Ovary (tissue), 9 donors: ENCODE measurements around the gene DPYSL4. TPM values are rescaled to one million over a fixed set of nuclear protein-coding genes. Genes with fewer than 3 reads are reported as not detected.

Source experiments
- DNase-seq, 5 donors: peaks; one replicate each; pipeline ENCODE4 v3.0.0-alpha.2; 2019 to 2020
- H3K27ac ChIP-seq, 2 donors: fragments of 200-600 bp; one replicate each; pipeline versions ENCODE4 v1.5.1 to v1.8.0; 2019 to 2022
- H3K27me3 ChIP-seq: fragments of 200-600 bp; one replicate; pipeline ENCODE4 v1.8.0; 2022
- H3K36me3 ChIP-seq: fragments of 200-600 bp; sonication (generic); one replicate; pipeline ENCODE4 v1.5.1; 2019
- H3K4me1 ChIP-seq: one replicate; pipeline ENCODE4 v1.8.1; 2013; ENCODE audit warnings: mild to moderate bottlenecking, moderate library complexity; ENCODE audit not compliant: insufficient read depth
- H3K4me3 ChIP-seq: fragments of 200-600 bp; sonication (generic); one replicate; pipeline ENCODE4 v1.5.1; 2017
- H3K9me3 ChIP-seq, 2 donors: fragments of 200-600 bp in 1 of 2; sonication (generic) in 1 of 2; one replicate each; pipeline versions ENCODE4 v1.5.1 to v1.8.1; 2013 to 2019; ENCODE audit warnings: mild to moderate bottlenecking in 1 of 2, moderate library complexity in 1 of 2
- EP300 ChIP-seq: sonication (generic); formaldehyde crosslinking; IDR thresholded peaks from one replicate; pipeline ENCODE4 v1.6.1; 2017; ENCODE audit warnings: antibody characterized with exemption
- POLR2A ChIP-seq: fragments of 450-650 bp; IDR thresholded peaks from one replicate; pipeline ENCODE4 v1.6.1; 2017; ENCODE audit warnings: antibody characterized with exemption, mild to moderate bottlenecking, moderate library complexity
- whole genome bisulfite sequencing, 3 donors: extraction: QIAGEN DNeasy Blood & Tissue Kit in 1 of 3; methylation state at CpG; one replicate each; pipeline versions ENCODE4 v1.1.5 to v1.1.7; 2013 to 2017; 5-methylcytosine and 5-hydroxymethylcytosine counted together
- intact Hi-C, 4 donors: fragments of 100-400 bp; cut with DNase I; formaldehyde crosslinking; loops; one replicate each; pipeline versions ENCODE4 v1.11.0 to v1.15.1; 2022 to 2023
- polyA plus RNA-seq, 2 donors: library from polyadenylated mRNA; stranded (reverse); fragments of 200-250 nt in 1 of 2; fragments of 350-450 nt in 1 of 2; fragmentation: Illumina TruSeq in 1 of 2; extraction: RNeasy Lipid Tissue Mini Kit (QIAGEN cat#74804) in 1 of 2; gene quantifications; one replicate each; pipeline ENCODE4 v1.2.3, GENCODE V29; 2013 to 2014
- total RNA-seq, 7 donors: library from RNA; depleted of rRNA in 2 of 7; stranded (reverse); fragments of >200 nt in 2 of 7; fragmentation: NEBNext Ultra II Directional in 3 of 7; extraction: Animal tissue kit (Norgen Biotek cat#: 25700) in 3 of 7; gene quantifications; one replicate each; pipeline versions ENCODE4 v1.1.0 to v1.2.4, GENCODE V29; 2016 to 2023
- TF ChIP-seq, protein P1 (sequence below), 3 donors: fragments of 450-650 bp in 2 of 3; fragments of 200-600 bp in 1 of 3; IDR thresholded peaks; one replicate each; pipeline versions ENCODE4 v1.5.1 to v1.8.0; 2016 to 2022; ENCODE audit warnings: antibody characterized with exemption in 3 of 3, mild to moderate bottlenecking in 1 of 3
- donor health status: DM: no; HTN: no; CAD: no; lungs with moderate emphysema.
- donor health status: DM: no; HTN: no; CAD: no.
- donor health status: Bipolar disorder and iron deficiency.
- donor health status: DM: yes; HTN: yes; CAD: no.
- donor health status: DM: no; HTN: no; CAD: no.
- donor health status: DM: yes; HTN: yes; CAD: no.

Gene DPYSL4
- total and polyA plus RNA-seq, 9 donors: 0.27 to 7.0 (median 1.7) TPM

DNA sequence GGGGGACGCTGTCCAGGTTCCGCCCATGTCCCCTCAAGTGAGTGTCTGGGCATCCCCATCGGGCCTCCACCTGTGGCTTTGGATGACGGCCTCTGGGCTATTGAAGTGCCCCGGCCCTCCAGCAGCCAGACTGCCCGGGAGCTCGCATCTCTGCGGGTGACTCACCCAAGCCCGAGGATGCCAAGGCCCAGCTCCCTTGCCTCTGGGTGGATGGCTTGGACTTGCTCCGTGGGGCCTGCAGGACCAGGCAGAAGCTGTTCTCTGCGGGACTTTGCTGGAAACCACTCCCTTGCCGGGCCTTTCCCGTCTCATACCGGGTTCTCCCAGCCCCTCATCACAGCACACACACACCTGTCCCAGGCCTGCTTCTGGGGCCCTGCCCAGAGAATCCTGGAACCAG, 22.4 kb downstream of the DPYSL4 start:
- TF ChIP-seq, protein P1, sequence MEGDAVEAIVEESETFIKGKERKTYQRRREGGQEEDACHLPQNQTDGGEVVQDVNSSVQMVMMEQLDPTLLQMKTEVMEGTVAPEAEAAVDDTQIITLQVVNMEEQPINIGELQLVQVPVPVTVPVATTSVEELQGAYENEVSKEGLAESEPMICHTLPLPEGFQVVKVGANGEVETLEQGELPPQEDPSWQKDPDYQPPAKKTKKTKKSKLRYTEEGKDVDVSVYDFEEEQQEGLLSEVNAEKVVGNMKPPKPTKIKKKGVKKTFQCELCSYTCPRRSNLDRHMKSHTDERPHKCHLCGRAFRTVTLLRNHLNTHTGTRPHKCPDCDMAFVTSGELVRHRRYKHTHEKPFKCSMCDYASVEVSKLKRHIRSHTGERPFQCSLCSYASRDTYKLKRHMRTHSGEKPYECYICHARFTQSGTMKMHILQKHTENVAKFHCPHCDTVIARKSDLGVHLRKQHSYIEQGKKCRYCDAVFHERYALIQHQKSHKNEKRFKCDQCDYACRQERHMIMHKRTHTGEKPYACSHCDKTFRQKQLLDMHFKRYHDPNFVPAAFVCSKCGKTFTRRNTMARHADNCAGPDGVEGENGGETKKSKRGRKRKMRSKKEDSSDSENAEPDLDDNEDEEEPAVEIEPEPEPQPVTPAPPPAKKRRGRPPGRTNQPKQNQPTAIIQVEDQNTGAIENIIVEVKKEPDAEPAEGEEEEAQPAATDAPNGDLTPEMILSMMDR (IDR thresholded peaks at IDR 0.05): no peak
- TF ChIP-seq POLR2A (no peak), EP300 (no peak)
- Histone ChIP-seq H3K27ac (no peak overlapping the region), H3K4me1 (no peaks in the 10 kb centered on the region), H3K27me3 (no peaks in the 10 kb centered on the region), H3K9me3 (peaks cover 0 to 5% of the 10 kb centered on the region in 2 donors), H3K36me3 (no peaks in the 10 kb centered on the region), H3K4me3 (no peak overlapping the region)
- DNase-seq: no peak
- intact Hi-C loops: no loop called here
- WGBS, 3 donors: 85 to 92% (median 89%) methylated on average over 14 of the region's 14 CpGs

DNA sequence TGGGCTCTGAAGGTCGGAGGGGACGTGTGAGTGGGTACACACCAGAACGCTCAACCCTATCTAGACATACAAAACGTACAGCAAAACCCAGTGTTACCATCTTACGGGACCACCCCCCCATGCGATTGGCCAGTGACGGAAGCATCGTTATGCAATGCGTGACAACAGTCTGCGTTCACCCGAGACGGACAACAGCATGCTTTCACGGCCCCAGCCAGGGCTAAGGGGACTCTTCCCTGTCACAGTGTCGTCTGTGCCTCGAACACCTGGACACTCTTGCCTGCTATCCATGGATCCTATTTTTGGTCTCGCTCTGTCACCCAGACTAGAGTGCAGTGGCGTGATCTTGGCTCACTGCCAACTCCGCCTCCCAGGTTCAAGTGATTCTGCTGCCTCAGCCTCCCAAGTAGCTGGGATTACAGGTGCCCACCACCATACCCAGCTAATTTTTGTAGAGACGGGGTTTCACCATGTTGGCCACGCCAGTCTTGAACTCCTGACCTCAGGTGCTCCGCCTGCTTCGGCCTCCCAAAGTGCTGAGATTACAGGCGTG, 23.3 kb downstream of the DPYSL4 start:
- TF ChIP-seq, protein P1 (IDR thresholded peaks at IDR 0.05): no peak
- TF ChIP-seq EP300 (no peak), POLR2A (no peak)
- no peaks in the 10 kb centered on the region for H3K4me1 ChIP-seq
- peaks cover 0 to 5% of the 10 kb centered on the region in 2 donors for H3K9me3 ChIP-seq
- H3K27ac ChIP-seq: no peak overlapping the region
- no peaks in the 10 kb centered on the region for H3K27me3 ChIP-seq
- H3K4me3 ChIP-seq: no peak overlapping the region
- no peaks in the 10 kb centered on the region for H3K36me3 ChIP-seq
- 88 to 89% (median 88%) methylated on average over 23 of the region's 23 CpGs for WGBS, 3 donors
- intact Hi-C loops: no loop called here
- DNase-seq: no peak

DNA sequence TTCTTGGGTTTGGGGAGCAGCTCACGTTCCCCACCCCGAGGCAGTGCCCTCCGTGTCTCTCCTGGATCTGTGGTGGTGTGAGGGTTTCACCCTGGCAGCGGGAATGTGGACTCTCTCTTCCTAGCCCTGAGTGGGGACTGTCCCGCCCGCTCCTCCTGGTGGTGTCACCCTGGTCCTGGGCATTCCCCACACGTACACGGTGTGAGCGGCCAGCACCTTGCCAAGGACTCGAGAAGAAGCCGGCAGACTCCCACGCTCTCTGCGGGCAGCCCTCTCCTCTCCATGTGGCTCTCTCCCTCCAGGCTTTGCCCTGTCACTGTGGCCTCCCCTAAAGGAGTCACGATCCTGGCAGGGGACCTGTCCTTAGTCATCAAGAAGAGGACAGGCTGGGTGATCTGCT, 24.0 kb downstream of the DPYSL4 start:
- Histone ChIP-seq H3K36me3 (no peaks in the 10 kb centered on the region), H3K27me3 (no peaks in the 10 kb centered on the region), H3K27ac (no peak overlapping the region), H3K4me1 (no peaks in the 10 kb centered on the region), H3K4me3 (no peak overlapping the region), H3K9me3 (peaks cover 0 to 5% of the 10 kb centered on the region in 2 donors)
- WGBS, 3 donors: 91 to 94% (median 92%) methylated on average over 14 of the region's 14 CpGs
- TF ChIP-seq, protein P1 (IDR thresholded peaks at IDR 0.05): no peak
- no peak for TF ChIP-seq EP300
- no peak for TF ChIP-seq POLR2A
- intact Hi-C loops: no loop called here
- DNase-seq: no peak

DNA sequence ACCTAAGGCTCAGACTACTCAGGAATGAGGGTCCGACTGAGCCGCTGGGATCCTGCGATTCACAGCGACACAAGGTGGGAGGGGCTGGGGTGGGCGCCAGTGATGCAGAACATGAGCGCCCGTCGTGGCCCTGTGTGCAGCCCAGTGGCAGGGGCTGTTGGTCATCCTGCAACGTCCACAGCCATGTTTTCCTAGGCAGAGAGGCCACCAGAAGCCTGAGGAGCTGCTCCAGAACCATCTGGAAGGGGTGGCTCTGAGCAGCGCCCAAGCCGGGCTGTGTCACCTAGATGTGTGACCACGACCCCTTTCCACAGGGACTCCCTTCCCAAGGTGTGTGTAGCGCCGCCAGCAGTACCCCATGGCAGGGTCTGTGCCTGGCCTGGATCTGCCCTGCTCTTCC, 24.5 kb downstream of the DPYSL4 start:
- Histone ChIP-seq H3K4me1 (no peaks in the 10 kb centered on the region), H3K27me3 (no peaks in the 10 kb centered on the region), H3K27ac (no peak overlapping the region), H3K36me3 (no peaks in the 10 kb centered on the region), H3K9me3 (peaks cover 0 to 5% of the 10 kb centered on the region in 2 donors), H3K4me3 (no peak overlapping the region)
- intact Hi-C loops: no loop called here
- TF ChIP-seq POLR2A (no peak), EP300 (no peak)
- TF ChIP-seq, protein P1 (IDR thresholded peaks at IDR 0.05): no peak
- WGBS, 3 donors: 88 to 94% (median 93%) methylated on average over 14 of the region's 14 CpGs
- no peak for DNase-seq
